Mesenteric fat pad (tissue), 1 donor: ENCODE data around the gene ERCC4. TPM values are rescaled to one million over a fixed set of nuclear protein-coding genes. Genes with fewer than 3 reads are reported as not detected.

Source experiments
- DNase-seq: peaks from one replicate; pipeline ENCODE4 v3.0.0-alpha.2; 2020; ENCODE audit warnings: low spot score
- total RNA-seq: library from RNA; stranded (reverse); fragmentation: NEBNext Ultra II Directional; extraction: Animal tissue kit (Norgen Biotek cat#: 25700); gene quantifications from one replicate; pipeline ENCODE4 v1.2.1, GENCODE V29; 2021
- donor health status: DM: yes; HTN: yes; CAD: no.

Gene ERCC4
- total RNA-seq, 1 donor from 2014 or later = 12.2 TPM

DNA sequence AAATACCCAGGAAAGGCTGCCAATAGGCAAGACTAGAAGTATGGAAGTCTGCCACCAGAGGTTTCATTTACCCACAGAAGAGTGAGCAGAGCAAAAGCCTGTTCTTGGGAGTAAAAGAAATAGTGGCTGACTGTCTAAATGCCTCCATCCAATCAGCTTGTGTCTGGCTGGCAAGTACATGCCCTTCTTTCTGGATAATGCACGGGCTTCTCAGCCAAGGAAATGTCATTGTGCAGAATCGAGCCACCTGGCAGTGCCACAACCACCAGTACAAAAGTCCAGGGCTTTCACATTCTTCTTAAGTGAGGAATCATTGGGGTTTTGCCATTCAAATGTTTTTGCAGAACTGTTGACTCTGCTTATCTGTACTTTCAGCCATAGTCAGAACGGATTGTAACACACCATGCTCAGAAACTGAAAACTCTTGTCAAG, 10.1 kb upstream of the ERCC4 start:
- DNase-seq = no peak

DNA sequence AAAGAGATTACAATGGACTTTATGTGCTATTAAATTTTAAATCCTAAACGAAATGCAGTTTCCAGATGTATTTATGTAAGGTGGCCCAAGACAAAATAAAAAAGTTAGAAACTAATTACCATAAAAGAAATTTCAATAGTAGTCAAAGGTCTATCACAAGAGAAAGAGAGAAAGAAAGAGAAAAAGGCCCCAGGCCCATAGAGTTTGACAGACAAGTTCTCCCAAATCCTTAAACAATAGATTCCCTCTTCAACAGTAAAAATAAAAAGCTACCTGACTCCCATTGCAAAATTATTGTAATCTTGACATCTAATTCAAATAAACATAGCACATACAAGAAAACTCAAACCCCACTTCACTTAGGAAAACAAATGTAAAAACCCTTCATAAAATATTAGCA, 8.6 kb upstream of the ERCC4 start:
- DNase-seq = no peak

DNA sequence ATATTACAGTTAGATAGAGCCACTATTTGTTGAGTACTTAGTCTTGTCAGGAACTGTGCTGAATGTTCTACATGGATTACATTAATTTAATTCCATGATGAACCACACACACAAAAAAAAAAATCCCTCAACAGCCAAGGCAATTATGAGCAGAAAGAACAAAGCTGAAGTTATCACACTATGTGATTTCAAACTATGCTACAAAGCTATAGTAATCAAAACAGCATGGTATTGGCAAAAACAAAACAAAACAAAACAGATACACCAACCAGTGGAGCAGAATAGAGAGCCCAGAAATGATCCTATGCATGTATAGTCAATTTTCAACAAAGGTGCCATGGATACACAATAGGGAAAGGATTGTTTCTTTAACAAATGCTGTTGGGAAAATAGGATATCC, 8.1 kb upstream of the ERCC4 start:
- DNase-seq = no peak

DNA sequence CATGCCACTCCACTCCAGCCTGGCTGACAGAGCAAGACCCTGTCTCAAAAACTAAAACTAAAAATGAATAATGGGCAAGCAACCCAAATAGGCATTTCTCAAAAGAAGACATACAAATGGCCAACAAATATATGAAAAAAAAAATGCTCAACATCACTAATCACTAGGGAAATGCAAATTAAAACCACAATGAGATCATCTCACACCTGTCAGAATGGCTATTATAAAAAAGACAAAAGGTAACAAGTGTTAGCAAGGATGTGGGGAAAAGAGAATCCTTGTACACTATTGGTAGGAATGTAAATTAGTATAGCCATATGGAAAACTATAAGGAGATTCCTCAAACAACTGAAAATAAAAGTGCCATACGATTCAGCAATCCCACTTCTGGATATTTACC, 7.1 kb upstream of the ERCC4 start:
- no peak for DNase-seq

DNA sequence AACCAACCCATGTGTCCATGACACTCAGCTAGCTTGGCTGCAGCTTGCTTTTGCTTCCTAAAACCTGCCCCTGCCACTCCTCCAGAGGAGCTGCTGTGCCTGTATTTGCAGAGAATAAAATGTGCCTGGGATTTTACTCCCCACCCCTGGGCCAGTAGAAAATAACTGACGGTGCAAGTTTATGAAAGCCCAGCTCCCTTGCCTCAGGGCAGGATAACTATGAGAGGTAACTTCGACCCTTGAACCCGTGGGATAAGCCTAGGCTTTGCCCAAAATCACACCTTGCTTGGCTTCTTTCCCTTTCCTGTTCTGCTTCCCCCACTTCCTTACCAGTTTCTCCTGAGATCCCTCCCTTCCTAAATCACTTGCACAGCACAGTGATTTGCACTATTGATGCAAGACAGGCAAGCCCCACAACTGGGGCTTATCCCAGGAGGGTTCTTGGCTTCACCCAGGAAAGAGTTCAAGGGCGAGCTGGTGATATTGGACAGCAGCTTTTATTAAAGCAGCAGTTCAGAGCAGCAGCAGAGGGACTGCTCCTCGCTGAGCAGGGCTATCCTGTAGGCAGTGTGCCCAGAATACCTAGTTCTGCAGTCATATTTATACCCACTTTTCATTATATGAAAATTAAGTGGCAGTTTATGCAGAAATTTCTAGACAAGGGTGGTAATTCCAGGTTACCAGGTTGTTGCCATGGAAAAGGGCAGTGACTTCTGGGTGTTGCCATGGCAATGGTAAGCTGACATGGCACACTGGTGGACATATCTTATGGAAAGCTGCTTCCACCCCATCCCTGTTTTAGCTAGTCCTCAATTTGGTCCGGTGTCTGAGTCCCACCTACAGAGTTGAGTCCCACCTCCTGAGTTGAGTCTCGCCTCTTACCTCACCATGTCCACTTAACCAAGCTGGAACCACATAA, 6.3 kb upstream of the ERCC4 start:
- DNase-seq = no peak

DNA sequence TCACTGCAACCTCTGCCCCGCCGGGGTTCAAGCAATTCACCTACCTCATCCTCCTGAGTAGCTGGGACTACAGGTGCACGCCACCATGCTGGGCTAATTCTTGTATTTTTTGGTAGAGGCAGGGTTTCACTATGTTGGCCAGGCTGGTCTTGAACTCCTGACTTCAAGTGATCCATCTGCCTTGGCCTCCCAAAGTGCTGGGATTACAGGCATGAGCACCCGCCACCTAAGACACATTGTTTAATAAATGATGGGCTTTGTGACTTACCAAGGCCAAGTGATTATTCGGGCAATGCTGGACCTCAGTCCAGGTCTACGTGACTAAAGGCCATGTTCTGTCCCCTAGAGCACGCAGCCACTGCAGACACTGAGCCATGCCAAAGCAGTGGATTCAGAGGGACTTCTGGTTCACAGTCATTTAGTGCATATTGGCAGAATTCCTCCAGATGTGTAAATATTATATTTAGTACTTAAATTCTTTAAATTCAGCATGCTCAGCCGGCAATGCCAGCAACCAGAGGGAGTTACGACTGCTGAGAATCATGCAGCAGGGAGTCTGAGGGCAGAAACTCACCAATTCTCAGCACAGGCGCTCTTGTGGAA, 4.8 kb upstream of the ERCC4 start:
- DNase-seq = no peak

DNA sequence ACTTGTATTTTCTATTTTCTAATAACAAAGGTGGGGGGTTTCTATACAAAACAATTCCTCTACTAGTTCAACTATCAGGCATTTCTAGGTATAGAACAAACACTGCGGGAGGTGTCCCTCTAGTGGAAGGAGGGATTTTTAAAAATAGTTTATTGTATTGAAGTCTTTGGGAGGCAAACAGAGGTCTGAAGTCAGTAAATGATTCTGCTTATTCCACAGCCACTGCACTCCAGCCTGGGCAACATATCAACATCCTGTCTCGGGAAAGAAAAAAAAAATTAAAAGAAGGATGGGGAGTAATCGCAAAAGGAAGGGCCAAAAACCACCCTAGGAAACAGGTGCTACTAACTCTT, 648 bp upstream of the ERCC4 start:
- DNase-seq = no peak

DNA sequence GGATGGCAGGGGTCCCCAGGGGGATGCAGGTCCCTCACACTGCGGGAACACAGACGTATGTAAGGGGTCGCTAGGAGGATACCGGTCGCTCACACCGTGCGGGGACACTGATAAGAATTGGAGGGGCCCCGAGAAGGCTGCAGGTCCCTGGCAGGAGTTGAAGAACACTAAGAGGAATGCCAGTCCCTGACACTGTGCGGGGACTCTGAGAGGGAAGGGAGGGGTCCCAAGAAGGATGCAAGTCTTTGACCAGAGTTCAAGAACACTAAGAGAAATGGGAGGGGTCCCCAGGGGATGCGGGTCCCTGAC, 510 bp downstream of the ERCC4 start:
- no peak for DNase-seq

DNA sequence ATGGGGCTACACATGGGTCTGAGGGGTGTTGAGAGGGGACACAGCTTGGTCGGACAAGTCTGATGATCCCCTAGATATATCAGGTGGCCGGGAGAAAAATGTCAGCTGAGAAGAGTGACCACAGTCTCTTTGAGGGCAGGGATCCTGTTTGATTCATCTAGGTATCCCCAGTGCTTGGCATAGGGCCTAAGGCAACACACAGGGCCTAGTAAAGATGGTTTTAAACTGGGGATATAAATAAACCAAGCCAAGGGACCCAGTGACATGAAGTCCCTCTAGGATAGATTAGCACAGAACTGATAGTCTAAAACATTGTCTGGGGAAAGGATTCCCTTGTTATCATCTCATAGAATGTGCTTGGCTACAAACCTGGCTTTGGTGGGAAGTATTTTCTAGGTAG, 1.4 kb downstream of the ERCC4 start:
- DNase-seq = no peak

DNA sequence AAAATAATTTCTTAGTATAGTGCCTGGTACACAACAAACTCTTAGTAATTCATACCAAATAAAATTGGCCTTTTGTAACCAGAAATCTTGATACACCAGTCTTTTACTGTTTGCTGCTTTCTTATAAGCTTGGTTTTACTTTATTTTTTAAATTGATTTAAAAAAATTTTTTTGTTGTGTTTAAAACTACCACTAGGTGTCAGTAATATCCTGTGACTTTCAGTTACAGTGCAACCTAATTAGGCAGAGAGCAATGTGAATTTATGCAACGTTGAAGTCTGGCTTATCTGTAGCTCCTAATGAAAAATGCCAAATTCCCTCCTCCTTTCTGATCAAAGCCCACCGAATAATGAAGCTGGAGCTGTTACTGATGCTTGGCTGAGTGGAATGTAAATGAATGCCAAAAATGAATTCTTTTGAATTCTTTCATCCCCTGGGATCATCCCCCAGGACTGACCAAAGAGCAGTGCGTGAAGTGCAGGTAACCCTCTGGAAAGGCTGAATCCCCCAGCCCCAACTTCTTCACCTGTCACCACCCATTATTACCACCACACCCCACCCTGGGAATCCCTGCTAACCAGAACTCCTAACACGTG, 3.8 kb downstream of the ERCC4 start:
- no peak for DNase-seq

DNA sequence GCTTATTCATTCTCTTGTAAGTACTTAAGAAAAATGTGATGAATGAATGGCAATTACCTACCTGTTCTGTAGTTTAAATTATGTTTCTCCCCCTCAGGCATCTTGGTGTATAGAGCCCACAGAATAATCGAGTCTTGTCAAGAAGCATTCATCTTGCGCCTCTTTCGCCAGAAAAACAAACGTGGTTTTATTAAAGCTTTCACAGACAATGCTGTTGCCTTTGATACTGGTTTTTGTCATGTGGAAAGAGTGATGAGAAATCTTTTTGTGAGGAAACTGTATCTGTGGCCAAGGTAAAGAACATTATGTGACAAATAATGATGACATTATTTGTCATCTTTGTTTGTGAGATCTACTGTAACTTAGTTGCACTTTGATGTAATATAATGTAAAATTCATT, 6.5 kb downstream of the ERCC4 start:
- no peak for DNase-seq

DNA sequence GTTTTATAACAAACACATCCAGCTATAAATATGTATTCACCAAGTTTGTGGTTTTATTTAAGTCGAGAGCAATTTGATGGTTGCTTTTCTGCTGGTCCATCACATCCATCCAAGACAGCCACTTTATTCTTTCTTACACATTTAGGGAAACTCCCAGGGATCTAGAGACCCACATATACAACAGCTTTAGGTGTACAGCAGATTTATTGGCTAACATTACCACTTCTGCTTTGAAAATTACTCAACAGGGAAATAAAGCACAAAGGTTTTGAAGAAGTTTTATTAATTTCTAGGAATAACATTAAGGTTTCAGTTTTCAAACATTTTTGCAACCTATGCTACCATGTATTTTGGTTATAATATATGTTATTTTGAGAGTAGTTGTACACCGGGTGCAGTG, 6.9 kb downstream of the ERCC4 start:
- DNase-seq = no peak

DNA sequence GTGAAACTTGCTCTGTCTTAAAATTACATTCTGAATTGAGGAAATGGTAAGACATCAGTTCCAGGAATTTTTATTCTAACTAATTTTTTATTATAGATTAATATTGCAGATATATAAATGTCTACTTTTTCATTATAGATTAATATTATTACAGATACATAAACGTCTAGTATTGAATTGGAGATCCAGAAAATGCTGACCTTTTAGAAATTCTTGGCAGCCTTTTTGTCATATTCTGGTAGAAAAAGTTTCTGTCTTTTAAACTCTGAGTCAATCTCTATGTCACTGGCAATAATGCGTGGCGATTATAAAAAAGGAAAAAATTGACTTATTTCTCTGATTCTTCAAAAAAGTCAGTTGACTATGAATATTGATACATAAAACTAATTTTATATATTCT, 8.7 kb downstream of the ERCC4 start:
- no peak for DNase-seq

DNA sequence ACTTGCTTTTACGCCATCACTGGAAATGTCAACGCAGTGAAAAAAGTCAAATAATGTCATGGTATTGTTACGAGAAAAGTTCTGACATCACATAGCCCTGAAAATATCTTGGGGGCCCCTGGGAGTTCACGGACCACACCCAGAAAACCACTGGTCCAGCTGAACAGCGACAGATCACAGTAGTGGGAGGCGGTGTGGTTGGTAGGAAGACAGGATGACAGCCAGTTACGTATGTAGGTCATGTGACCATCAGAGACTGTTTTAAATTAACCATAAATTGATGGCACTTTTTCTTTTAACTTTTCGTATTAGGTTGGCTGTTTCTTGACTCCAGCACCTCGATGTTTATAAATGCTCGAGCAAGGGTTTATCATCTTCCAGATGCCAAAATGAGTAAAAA, 11.9 kb downstream of the ERCC4 start:
- no peak for DNase-seq

DNA sequence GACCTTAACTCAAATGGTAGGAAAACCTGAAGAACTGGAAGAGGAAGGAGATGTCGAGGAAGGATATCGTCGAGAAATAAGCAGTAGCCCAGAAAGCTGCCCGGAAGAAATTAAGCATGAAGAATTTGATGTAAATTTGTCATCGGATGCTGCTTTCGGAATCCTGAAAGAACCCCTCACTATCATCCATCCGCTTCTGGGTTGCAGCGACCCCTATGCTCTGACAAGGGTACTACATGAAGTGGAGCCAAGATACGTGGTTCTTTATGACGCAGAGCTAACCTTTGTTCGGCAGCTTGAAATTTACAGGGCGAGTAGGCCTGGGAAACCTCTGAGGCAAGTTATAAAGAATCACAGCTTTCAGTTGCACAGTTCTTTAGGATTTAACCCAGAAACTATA, 15.5 kb downstream of the ERCC4 start:
- no peak for DNase-seq

DNA sequence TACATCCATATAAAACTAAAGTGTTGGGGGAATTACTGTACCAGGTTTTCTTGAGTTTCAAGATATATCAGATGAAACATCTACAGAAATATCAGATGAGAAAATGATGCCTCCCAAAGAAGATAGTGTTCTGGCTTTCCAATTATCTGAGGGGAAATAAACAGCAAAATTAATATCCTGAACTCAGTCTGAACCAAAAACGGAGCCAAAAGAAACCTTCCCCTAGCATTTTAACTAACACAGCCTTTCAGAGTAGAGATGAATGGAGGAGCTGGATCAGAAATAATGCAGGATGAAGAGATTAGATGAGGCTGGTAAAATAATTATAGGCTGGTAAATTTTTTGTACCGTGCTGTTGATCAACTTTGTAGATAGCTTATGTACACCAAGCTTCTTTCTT, 16.2 kb downstream of the ERCC4 start:
- DNase-seq = no peak

DNA sequence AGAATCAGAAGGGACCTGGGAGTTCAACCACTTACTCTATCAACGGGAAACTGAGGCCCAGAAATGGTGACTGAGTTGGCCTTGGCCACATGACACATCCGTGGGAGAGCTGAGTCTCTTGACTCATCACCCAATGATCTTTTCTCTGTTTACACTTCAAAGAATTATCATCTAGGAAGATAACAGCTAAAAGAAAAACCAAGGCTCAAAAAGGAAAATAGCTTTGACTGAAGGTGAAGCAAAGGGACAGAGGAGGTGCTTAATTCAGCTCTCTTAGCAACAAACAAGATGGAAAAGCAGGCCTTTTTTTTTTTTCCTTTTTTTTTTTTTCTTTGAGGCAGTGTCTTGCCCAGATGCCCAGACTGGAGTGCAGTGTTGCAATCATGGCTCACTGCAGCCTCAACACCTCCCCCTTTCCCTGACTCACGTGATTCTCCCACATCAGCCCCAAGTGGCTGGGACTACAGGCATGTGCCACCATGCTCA, 16.7 kb downstream of the ERCC4 start:
- DNase-seq = no peak

DNA sequence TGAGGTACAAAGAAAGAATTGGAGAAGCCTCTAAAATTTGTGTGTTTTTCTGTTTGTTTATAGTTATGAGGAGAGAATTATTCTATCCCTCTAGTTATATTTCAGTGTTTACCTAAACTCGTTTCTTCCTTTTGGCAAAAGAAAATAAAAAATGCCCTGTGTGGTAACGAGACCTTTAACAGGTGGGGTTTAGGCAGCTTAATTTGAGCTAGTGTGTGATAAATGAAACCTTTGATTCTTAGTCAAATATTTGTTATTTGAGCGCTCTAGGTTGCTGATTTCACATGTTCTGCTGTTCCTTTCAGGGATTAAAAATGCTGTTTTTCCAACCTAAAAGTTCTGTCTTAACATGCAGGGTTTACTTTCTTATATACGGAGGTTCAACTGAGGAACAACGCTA, 17.5 kb downstream of the ERCC4 start:
- no peak for DNase-seq

DNA sequence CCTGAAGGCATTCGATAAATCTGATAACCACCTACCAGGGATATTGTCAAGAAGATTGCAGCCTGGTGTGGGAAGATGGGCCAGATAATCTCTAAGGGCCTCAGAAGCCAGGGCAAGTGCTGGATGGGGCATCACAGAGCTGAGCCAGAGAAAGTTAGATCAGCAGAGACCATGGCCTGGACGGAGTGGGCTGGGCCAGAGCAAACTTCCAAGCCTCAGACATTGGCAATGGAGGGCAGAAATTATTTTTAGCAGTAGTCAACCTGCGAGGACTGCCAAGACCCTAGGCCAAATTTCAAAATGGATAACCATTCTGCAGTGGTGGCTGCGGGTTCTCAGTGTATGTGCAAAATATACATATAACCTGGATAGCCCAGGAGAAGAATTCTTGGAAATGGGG, 18.5 kb downstream of the ERCC4 start:
- DNase-seq = no peak

DNA sequence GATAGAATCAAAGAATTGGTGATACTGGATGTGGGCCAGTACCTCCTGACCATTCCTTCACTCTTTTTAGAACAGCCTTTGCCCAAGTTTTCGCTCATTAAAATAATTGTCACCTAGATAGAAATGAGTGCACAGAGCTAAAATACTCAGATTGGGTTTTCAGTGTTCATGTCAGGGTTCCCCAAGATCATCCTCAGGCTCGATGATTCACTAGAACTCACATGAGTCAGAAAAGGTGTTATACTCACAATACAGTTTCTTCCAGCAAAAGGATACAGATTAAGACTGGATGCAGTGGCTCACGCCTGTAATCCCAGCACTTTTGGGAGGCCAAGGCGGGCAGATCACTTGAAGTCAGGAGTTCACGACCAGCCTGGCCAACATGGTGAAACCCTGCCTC, 19.9 kb downstream of the ERCC4 start:
- DNase-seq = no peak

DNA sequence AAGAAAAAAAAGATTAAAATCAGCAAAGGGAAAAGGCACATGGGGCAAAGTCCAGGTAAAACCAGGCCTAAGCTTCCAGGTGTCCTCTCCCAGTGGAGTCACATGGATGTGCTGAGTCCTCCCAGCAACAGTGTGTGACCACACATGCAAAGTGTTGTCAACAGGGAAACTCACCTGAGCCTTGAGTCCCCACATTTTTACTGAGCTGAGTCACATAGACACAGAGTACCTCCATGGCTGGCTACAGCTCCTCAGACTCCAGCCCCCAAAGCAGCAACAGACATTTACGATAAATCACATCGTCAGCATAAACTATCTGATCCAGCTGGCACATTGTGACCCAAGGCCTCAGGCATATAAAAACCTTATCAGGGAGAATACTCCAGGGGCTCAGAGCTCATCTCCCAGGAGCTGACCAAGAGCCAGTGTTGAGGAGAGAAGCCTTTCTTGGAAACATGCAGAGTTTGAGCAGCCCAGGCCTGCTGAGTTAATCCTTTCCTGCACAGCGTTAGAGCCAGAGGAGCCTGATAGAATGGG, 20.5 kb downstream of the ERCC4 start:
- no peak for DNase-seq

DNA sequence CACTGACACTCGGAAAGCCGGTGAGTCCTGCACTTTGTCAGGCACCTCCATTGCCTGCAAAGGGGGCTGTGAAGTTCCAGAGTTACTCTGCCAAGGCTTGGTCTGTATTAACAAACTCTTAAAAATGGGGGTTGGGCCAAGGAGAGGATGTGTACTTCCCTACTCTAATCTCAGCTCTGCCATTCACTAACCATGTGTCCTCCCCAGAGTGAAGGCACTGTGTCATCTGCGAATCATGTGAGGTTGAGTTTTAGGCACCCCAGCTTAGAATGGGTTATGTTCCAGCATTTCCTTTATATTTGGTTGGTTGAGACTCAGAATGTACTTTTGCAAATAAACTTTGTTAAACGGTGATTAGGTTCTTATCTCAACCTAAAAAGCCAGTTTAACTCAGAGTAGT, 24.9 kb downstream of the ERCC4 start:
- DNase-seq = no peak
